ENCODE measurements around the gene RPS15A. TPM values are rescaled to one million over a fixed set of nuclear protein-coding genes. Genes with fewer than 3 reads are reported as not detected.
"Not testable (repeated sequence)": the region's sequence is repeated elsewhere in the genome, so short reads cannot be mapped to it uniquely, and the experiment has no call there.

Gene RPS15A
- total RNA-seq, 1 experiment from 2014 or later: 1,469 TPM

DNA sequence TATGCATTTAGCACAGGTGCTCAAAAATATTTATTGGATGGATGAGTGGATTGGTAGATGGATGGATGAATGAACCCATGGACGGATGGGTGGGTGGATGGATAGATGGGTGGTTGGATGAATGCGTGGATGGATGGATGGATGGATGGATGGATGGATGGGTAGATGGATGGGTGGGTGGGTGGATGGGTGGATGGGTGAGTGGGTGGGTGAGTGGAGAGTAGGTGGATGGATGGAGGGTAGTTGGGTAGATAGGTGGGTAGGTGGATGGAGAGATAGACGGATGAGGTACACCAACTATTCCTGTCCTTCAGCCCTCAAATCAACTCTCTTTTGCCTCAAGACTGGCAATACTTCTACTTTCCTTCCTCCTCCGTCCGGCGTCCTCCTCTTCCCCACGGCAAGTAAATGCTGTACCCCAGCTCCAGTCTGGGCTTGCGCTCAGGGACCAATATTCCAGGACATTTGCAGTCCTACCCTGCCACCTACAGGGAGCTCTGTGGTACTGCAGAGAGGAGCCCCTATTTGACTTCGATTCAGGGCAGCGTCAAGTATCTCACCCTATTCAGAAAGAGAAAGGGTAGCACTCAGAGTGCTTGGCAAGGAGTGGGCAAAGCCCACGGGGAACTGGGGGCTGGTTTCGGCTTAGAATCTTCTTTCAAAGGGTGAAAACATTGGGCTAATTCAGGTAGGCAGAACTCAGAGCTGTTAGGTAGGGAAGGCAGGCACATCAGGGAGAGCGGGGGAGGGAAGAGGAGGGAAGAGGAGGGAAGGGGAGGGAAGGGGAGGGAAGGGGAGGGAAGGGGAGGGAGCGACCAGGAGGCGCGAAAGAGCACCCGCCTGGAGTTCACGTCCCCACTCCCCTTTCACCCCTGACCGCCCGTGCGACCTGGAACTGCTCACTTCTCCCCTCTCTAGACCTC lies 30.3 kb downstream of the RPS15A start:
- BruUV-seq (replicated peaks); H3K4me3 ChIP-seq (ENCODE audit: low read depth, low read length); H3K36me3 ChIP-seq (ENCODE audit: control insufficient read depth, insufficient read depth, low read length); intact Hi-C loops (cut with micrococcal nuclease; ENCODE audit: unreplicated experiment); H3K4me3 Mint-ChIP-seq (ENCODE audit: unreplicated experiment); H3K27me3 Mint-ChIP-seq (ENCODE audit: insufficient read depth, unreplicated experiment); H3K9me3 ChIP-seq; H3K9me3 Mint-ChIP-seq (ENCODE audit: unreplicated experiment); H3K27ac Mint-ChIP-seq (ENCODE audit: unreplicated experiment); H3K4me1 ChIP-seq; H3K27me3 ChIP-seq (replicated peaks; ENCODE audit: control insufficient read depth, insufficient read depth, low read length); POLR2A ChIA-PET; CTCF ChIA-PET; H3K4me1 Mint-ChIP-seq (ENCODE audit: low read depth, unreplicated experiment); H3K36me3 Mint-ChIP-seq (ENCODE audit: insufficient read depth, unreplicated experiment): not testable (repeated sequence)
- peak; percentile 49 to 53 for DNase-seq
- TF ChIP-seq, protein P1, sequence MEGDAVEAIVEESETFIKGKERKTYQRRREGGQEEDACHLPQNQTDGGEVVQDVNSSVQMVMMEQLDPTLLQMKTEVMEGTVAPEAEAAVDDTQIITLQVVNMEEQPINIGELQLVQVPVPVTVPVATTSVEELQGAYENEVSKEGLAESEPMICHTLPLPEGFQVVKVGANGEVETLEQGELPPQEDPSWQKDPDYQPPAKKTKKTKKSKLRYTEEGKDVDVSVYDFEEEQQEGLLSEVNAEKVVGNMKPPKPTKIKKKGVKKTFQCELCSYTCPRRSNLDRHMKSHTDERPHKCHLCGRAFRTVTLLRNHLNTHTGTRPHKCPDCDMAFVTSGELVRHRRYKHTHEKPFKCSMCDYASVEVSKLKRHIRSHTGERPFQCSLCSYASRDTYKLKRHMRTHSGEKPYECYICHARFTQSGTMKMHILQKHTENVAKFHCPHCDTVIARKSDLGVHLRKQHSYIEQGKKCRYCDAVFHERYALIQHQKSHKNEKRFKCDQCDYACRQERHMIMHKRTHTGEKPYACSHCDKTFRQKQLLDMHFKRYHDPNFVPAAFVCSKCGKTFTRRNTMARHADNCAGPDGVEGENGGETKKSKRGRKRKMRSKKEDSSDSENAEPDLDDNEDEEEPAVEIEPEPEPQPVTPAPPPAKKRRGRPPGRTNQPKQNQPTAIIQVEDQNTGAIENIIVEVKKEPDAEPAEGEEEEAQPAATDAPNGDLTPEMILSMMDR (IDR thresholded peaks at IDR 0.05; ENCODE audit: insufficient read depth in 1 of 2, low read depth in 1 of 2, low read length in 1 of 2, severe bottlenecking in 1 of 2, unreplicated experiment in 1 of 2): peak; percentile 34 to 65

- H3K4me1 Mint-ChIP-seq (ENCODE audit: low read depth, unreplicated experiment); H3K9me3 Mint-ChIP-seq (ENCODE audit: unreplicated experiment); CTCF ChIA-PET: not testable (repeated sequence)
Measured at GRCh38 chr16:18757960-18758660, 32.0 kb downstream of the RPS15A start.

DNA sequence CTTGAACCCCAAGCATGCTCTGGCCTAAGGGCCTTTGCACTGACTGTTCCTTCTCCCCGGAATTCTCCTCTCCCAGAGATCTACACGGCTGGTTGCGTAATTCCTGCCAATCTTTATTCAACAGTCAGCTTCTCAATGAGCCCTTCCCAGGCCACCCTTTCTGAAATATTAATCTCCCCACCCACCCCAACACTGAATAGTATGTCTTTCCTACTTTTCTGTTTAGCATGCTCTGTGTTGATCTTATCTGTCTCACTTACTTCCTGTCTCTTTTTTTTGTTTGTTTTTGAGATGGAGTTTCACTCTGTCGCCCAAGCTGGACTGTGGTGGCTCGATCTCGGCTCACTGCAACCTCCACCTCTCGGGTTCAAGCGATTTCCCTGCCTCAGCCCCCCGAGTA lies 33.5 kb downstream of the RPS15A start:
- BruUV-seq (replicated peaks); H3K4me1 Mint-ChIP-seq (ENCODE audit: low read depth, unreplicated experiment); CTCF ChIA-PET: not testable (repeated sequence)

More at GRCh38 chr16:18757960-18758660, 32.0 kb downstream of the RPS15A start:
- H3K4me3 Mint-ChIP-seq (ENCODE audit: unreplicated experiment); H3K9me3 ChIP-seq; BruUV-seq (replicated peaks); DNase-seq; H3K36me3 Mint-ChIP-seq (ENCODE audit: insufficient read depth, unreplicated experiment); H3K36me3 ChIP-seq (ENCODE audit: control insufficient read depth, insufficient read depth, low read length); H3K4me3 ChIP-seq (ENCODE audit: low read depth, low read length); H3K27ac Mint-ChIP-seq (ENCODE audit: unreplicated experiment); POLR2A ChIA-PET; H3K27me3 ChIP-seq (replicated peaks; ENCODE audit: control insufficient read depth, insufficient read depth, low read length); H3K27me3 Mint-ChIP-seq (ENCODE audit: insufficient read depth, unreplicated experiment); H3K4me1 ChIP-seq; intact Hi-C loops (cut with micrococcal nuclease; ENCODE audit: unreplicated experiment): not testable (repeated sequence)

GRCh38 chr16:18742870-18743269 lies 47.3 kb downstream of the RPS15A start:
- intact Hi-C loops (cut with micrococcal nuclease; ENCODE audit: unreplicated experiment); POLR2A ChIA-PET; H3K4me3 Mint-ChIP-seq (ENCODE audit: unreplicated experiment); H3K36me3 Mint-ChIP-seq (ENCODE audit: insufficient read depth, unreplicated experiment); H3K4me1 Mint-ChIP-seq (ENCODE audit: low read depth, unreplicated experiment); H3K4me3 ChIP-seq (ENCODE audit: low read depth, low read length); CTCF ChIA-PET; H3K9me3 ChIP-seq; H3K4me1 ChIP-seq; DNase-seq; H3K9me3 Mint-ChIP-seq (ENCODE audit: unreplicated experiment); H3K27me3 ChIP-seq (replicated peaks; ENCODE audit: control insufficient read depth, insufficient read depth, low read length); H3K27me3 Mint-ChIP-seq (ENCODE audit: insufficient read depth, unreplicated experiment); H3K27ac Mint-ChIP-seq (ENCODE audit: unreplicated experiment); H3K36me3 ChIP-seq (ENCODE audit: control insufficient read depth, insufficient read depth, low read length); BruUV-seq (replicated peaks): not testable (repeated sequence)

More for the DNA sequence above, 33.5 kb downstream of the RPS15A start:
- H3K9me3 Mint-ChIP-seq (ENCODE audit: unreplicated experiment); POLR2A ChIA-PET; H3K4me3 ChIP-seq (ENCODE audit: low read depth, low read length); intact Hi-C loops (cut with micrococcal nuclease; ENCODE audit: unreplicated experiment); H3K36me3 Mint-ChIP-seq (ENCODE audit: insufficient read depth, unreplicated experiment); H3K36me3 ChIP-seq (ENCODE audit: control insufficient read depth, insufficient read depth, low read length); DNase-seq; H3K9me3 ChIP-seq; H3K4me1 ChIP-seq; H3K27me3 Mint-ChIP-seq (ENCODE audit: insufficient read depth, unreplicated experiment); H3K27me3 ChIP-seq (replicated peaks; ENCODE audit: control insufficient read depth, insufficient read depth, low read length); H3K27ac Mint-ChIP-seq (ENCODE audit: unreplicated experiment); H3K4me3 Mint-ChIP-seq (ENCODE audit: unreplicated experiment): not testable (repeated sequence)

DNA sequence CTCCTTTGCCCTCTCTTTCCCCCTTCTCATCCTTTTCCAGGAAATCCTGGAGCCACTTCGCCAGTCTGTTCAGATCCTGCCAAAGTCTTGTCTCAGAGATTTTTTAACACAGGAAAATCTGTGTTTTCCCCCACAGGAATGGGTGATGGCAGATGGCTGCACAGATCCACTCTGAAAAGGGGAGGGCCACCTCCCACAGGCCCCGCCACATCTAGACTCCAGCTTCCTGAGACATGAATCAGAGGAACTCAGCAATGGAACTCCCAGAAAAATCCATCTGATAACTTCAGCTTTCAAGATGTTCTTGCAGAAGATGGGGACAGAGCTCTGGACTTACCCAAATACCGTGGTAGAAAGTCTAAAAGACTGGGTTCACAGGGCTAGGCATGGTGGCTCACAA lies 50.1 kb downstream of the RPS15A start:
- intact Hi-C loops (cut with micrococcal nuclease; ENCODE audit: unreplicated experiment); H3K9me3 ChIP-seq; H3K9me3 Mint-ChIP-seq (ENCODE audit: unreplicated experiment); H3K36me3 Mint-ChIP-seq (ENCODE audit: insufficient read depth, unreplicated experiment); DNase-seq; H3K27ac Mint-ChIP-seq (ENCODE audit: unreplicated experiment); H3K36me3 ChIP-seq (ENCODE audit: control insufficient read depth, insufficient read depth, low read length); H3K4me1 ChIP-seq; BruUV-seq (replicated peaks); H3K4me3 Mint-ChIP-seq (ENCODE audit: unreplicated experiment); CTCF ChIA-PET; H3K4me1 Mint-ChIP-seq (ENCODE audit: low read depth, unreplicated experiment); H3K27me3 Mint-ChIP-seq (ENCODE audit: insufficient read depth, unreplicated experiment); POLR2A ChIA-PET; H3K27me3 ChIP-seq (replicated peaks; ENCODE audit: control insufficient read depth, insufficient read depth, low read length); H3K4me3 ChIP-seq (ENCODE audit: low read depth, low read length): not testable (repeated sequence)

GRCh38 chr16:18738768-18739167 lies 51.4 kb downstream of the RPS15A start:
- H3K27ac Mint-ChIP-seq (ENCODE audit: unreplicated experiment); CTCF ChIA-PET; H3K27me3 ChIP-seq (replicated peaks; ENCODE audit: control insufficient read depth, insufficient read depth, low read length); H3K4me1 Mint-ChIP-seq (ENCODE audit: low read depth, unreplicated experiment); H3K4me1 ChIP-seq; intact Hi-C loops (cut with micrococcal nuclease; ENCODE audit: unreplicated experiment); H3K4me3 Mint-ChIP-seq (ENCODE audit: unreplicated experiment); H3K36me3 ChIP-seq (ENCODE audit: control insufficient read depth, insufficient read depth, low read length); BruUV-seq (replicated peaks); POLR2A ChIA-PET; H3K9me3 Mint-ChIP-seq (ENCODE audit: unreplicated experiment); H3K9me3 ChIP-seq; H3K27me3 Mint-ChIP-seq (ENCODE audit: insufficient read depth, unreplicated experiment); H3K36me3 Mint-ChIP-seq (ENCODE audit: insufficient read depth, unreplicated experiment); DNase-seq; H3K4me3 ChIP-seq (ENCODE audit: low read depth, low read length): not testable (repeated sequence)
